Epithelial cell of proximal tubule (primary cell): ENCODE results near the gene MAPK8IP1. TPM values are rescaled to one million over a fixed set of nuclear protein-coding genes. Genes with fewer than 3 reads are reported as not detected.

Source experiments
- DNase-seq: peaks from one replicate; pipeline ENCODE4 v3.0.0-alpha.2; 2011; ENCODE audit warnings: low read depth
- H3K4me3 ChIP-seq: 2 replicates; pipeline ENCODE4 v1.5.1; 2011; ENCODE audit warnings: low read depth, mild to moderate bottlenecking, low read length
- CTCF ChIP-seq: conservative IDR thresholded peaks from 2 replicates; pipeline ENCODE4 v1.5.1; 2012; ENCODE audit warnings: low read depth, mild to moderate bottlenecking, low read length
- total RNA-seq: library from RNA; depleted of rRNA; stranded (reverse); fragments of >200 nt; gene quantifications from 2 replicates; pipeline ENCODE4 v1.2.3, GENCODE V29; 2015

Gene MAPK8IP1
- total RNA-seq, 1 donor from 2014 or later, result 10.1 TPM

GRCh38 chr11:45846974-45847910 lies 38.2 kb upstream of the MAPK8IP1 start, which contains the start of gene CRY2:
CRY2 (plus strand) TSS chr11:45847475; CDS start chr11:45847491, 16 bp downstream.
- DNase-seq, result peak; percentile 65
- no peak for TF ChIP-seq CTCF
- H3K4me3 ChIP-seq, result peak within 1 kb of the TSS; percentile 96

GRCh38 chr11:45847911-45848316 lies 37.5 kb upstream of the MAPK8IP1 start:
- peak; percentile 24 for TF ChIP-seq CTCF
- peak overlapping the region; percentile 96 for H3K4me3 ChIP-seq
- DNase-seq, result no peak

GRCh38 chr11:45848654-45849081 lies 36.8 kb upstream of the MAPK8IP1 start:
- no peak for DNase-seq
- H3K4me3 ChIP-seq, result peak overlapping the region; percentile 96
- TF ChIP-seq CTCF, result no peak

GRCh38 chr11:45850446-45850845 lies 35.0 kb upstream of the MAPK8IP1 start:
- DNase-seq, result no peak
- no peak for TF ChIP-seq CTCF
- H3K4me3 ChIP-seq, result no peak overlapping the region

GRCh38 chr11:45851228-45851627 lies 34.2 kb upstream of the MAPK8IP1 start:
- DNase-seq, result no peak
- no peak for TF ChIP-seq CTCF
- no peak overlapping the region for H3K4me3 ChIP-seq

GRCh38 chr11:45852018-45852711 lies 33.3 kb upstream of the MAPK8IP1 start:
- no peak for DNase-seq
- no peak overlapping the region for H3K4me3 ChIP-seq
- no peak for TF ChIP-seq CTCF
